Fibroblast of skin of back (primary cell): ENCODE measurements around the gene UIMC1.
A peak's percentile ranks its signal among the peaks of the same experiment; 100 is the strongest.
"Not testable (repeated sequence)": the region's sequence is repeated elsewhere in the genome, so short reads cannot be mapped to it uniquely, and the experiment has no call there.

ENCODE experiments used
- DNase-seq: peaks from one replicate; pipeline ENCODE4 v3.0.0-alpha.2; 2013

Gene UIMC1

DNA sequence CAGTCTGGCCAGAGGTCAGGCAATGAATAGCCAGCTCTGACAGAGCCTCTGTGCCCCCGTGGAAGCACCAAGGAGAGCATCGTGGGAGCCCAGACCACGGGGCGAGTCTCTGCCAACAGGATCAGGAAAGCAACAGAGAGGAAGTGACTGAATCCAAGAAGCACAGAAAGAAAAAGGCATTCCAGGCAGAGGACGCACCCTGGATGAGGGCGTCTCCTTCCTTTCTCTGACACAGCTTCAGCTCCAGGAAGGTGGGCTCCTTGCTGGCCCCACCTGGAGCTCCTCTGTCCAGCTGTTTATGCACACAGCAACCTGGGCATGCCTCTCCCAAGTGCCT, 124.0 kb downstream of the UIMC1 start:
- DNase-seq = no peak

DNA sequence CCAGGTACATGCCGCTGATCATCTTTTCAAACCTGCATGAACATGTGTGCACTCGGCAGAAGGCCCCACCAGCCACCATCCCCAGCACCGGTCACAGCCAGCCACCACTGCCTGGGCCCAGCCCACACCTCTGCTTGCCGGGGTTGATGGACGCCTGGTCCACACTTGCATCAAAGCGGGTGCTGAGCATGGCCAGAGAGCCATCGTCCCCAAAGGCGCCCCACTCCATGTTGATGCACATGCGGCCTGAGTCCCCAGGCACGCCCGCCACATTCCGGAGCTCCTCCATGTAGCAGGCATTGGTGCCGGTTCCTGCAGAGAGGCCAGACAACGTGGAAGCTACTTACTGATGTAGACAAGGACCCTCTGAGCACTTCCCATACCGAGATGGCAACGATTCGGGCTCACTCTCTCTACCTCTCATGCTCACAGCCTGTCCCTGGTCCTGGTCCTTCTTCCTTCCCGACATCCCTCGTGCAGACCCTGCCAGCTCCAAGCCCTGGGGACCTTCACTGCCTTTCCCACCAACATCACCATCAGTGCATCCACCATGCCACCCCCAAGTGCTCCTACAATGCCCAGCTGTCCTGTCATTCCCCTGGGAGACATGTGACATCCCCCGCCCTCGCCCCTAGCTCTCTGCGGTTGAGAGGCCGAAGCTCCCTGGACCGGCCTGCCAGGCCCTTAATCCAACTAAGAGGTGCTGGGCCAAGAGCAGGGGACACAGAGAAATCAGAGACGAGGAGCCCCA, 124.6 kb downstream of the UIMC1 start:
- DNase-seq = no peak

DNA sequence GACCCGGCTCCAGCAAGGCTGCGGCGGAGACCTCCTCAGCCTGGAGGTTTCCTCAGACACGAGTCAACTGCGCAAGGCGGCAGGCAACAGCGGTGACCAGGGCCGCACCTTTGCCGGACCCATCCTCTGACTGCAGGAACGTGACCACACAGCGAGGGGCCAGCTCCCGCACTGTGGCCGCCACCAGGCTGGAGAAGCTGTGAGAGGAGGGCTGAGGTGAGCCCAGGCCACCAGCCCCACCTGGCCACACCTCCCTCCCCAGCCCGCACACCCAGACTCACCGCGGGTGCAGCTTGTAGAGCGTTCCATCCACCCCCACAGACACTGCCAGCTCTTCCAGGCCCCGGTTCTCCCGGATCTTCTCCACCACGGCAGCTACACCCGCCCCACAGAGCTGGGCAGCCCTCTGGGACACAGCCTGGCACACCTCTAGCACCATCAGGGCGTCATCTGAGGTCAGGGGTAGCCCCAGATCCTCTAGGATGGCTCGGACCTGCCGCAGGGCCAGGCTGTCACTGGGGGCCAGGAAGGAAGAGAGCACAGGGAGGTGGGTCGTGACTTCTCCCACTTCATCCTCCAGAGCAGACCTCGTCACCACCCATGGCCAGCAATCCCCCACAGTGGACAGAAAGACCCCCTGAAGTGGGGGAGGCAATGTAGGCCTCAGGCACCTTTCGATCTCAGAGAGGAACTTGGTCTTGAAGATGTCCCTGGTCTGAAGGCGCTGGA, 125.4 kb downstream of the UIMC1 start:
- no peak for DNase-seq

DNA sequence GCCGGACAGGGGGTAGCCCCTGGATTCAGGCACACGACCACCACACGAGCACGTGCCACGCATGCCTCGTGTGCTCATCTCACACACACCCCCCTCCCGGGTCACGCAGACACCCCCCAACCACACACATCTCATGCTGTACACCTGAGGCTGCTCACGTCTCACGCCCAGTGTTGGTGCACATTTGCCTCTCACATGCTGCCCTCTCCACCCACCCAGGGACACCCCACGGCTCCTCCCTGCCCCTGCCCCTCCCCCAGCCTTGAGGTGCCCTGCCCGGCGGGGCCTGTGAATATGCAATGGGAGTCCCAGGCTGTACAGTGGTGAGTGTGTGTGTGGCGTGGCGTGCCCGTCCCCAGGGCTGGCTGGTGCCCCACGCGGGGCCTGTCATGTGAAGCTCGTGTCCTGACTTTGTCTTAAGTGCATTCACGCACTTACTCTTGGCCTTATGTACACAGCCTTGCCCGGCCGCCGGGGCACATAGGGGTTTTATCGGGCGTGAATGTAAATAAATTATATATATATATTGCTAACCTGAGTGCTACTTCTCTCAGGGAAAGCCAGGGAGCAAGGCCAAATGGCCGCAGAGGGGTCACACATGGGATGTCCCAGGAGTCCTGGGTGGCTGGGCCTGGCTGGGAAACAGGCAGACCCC, 126.1 kb downstream of the UIMC1 start:
- DNase-seq = no peak

DNA sequence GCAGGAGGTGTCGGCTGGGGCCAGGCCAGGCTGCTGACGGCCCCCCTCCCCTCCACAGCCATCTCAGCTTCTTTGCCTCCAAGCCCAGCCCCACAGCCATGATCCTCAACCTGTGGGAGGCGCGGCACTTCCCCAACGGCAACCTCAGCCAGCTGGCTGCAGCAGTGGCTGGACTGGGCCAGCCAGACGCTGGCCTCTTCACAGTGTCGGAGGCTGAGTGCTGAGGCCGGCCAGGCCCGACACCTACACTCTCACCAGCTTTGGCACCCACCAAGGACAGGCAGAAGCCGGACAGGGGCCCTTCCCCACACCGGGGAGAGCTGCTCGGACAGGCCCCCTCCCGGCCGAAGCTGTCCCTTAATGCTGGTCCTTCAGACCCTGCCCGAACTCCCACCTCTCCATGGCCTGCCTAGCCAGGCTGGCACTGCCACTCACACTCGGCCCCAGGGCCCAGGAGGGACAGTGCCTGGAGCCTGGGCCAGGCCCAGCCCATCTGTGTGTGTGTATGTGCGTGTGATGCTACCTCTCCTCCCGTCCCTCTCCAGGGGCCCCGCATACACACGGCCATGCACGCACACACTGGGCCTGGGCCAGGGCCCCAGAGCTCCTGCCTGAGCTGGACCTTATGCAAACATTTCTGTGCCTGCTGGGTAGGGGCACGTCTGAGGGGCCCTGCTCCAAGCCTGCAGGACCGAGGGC, 126.8 kb downstream of the UIMC1 start:
- DNase-seq = no peak

DNA sequence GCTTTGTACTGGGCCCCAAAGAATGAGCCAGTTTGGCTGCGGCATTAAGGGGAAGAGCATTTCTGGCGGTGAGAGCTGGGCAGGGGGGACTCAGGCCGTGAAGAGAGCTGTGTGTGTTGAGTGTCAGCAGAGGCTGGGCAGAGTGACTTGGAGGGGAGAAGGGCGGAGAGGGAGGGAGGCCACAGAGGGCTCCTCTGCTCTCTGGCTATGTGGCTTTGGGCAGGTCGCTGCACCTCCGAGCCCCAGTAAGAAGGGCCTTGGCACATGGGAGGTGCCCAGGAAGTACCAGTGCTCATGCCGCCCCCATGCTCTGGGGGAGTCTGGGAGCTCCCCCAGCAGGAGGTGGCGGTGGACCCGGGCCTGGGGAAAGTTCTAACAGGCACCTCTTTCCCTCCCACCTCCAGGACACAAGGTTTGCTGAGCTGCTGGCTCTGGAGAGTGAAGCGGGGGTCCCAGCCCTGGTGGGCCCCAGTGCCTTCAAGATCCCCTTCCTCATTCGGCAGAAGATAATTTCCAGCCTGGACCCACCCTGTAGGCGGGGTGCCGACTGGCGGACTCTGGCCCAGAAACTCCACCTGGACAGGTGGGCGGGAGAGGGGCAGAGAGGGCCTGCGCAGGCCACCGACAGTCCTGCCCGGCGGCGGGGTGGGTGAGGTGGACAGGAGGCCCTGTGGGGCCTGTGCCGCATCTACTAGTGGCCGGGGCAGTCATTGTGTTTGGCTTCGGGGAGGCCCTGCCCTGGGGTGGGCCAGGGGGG, 127.5 kb downstream of the UIMC1 start:
- DNase-seq = no peak

DNA sequence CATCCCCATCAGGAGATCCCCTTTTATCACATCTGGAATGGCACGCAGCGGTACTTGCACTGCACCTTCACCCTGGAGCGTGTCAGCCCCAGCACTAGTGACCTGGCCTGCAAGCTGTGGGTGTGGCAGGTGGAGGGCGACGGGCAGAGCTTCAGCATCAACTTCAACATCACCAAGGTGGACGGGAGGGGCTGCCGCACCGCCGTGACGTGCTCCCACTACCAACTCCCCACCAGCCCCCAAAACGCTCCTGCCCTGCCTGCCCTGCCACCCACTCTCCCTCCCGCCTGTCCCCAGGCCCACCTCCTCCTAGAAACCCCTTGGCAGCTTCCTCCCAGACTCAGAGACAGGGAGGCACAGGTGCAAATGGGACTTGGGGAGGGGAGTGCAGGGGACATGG, 128.1 kb downstream of the UIMC1 start:
- DNase-seq = no peak

DNA sequence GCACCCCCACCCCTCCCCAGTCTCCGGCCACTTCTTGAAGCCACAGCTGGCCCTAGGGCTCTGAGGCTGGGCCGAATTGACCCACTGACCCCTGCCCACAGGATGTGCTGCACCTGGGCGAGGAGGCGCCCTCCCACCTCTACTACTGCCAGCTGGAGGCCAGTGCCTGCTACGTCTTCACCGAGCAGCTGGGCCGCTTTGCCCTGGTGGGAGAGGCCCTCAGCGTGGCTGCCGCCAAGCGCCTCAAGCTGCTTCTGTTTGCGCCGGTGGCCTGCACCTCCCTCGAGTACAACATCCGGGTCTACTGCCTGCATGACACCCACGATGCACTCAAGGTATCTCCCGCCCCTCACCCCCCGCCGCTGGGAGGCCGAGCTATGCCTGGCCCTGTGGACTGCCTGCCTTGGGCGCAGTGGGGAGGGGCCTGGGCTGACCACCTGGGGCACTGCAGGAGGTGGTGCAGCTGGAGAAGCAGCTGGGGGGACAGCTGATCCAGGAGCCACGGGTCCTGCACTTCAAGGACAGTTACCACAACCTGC, 128.7 kb downstream of the UIMC1 start:
- no peak for DNase-seq

DNA sequence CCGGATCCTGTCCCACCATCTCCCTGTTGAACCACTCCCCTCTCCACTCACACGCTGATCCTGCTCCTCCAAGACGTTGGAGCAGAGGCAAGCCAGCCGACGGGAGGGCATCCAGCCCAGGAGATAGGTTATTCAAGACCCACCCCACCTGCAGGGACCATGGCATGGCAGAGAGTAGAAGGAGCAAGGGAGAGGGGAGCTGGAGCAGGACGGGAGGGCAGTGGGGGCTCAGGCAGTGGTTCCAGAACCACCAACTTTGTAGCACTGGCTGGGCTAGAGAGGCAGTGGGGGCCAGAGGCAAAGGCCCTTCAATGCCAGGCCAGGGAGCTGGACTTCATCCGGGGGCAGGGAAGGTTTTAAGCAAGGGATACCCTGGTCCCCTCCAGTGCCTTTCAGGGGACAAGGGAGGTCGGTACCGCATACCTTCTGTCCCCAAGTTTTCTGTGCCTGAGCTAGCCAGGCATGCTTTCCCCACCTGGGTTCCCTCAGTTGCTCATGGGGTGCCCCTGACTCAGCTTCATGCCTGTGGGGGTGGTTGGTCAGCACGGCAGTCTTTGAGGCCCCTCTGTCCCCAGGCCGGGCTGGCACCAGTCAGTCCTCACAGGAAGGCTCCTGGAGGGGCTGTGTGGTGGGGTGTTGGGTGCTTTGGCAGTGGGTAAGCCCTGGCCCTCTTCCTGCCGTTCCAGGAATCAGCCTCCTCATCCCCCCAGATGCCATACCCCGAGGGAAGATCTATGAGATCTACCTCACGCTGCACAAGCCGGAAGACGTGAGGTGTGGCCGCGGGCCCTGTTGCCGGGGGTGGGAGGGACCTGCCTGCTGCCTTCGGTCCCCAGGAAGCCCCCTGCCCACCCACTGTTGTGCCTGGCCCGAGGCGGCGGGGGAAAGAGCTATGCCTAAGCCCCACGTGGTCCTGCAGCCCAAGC, 129.8 kb downstream of the UIMC1 start:
- DNase-seq = no peak

DNA sequence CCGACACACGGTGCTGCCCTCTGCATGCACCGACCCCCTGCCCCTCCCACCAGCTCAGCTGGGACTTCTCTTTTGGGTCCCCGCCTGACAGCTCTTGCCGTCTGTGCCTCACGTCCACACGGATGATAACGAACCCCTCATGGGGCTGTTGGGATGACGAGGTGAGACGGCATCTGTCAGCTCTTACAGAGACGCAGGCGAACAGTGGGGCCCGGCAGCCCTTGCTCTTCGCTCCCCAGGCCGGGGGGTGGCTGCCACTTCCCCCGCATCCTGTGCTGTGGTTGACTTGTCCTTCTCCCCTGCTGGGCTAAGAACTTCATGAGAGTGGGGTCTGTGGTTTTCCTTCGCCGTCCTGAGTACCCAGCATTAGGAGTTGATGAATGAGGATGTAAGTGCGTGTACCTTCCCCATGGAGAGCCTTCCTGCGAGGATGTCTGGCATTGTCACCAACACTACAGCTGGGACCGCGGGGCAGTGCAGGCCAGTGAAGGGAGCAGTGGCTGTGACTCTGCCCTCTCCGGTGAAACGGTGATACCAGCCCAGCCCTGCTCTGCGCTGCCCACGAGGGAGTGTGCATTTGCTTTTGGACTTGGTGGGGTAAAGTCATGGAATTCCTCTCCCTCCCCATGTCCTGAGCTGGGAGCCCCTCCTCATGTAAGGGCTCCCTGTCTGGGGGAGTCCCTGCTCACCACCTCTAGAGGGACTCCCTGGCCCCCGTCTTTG, 130.6 kb downstream of the UIMC1 start:
- DNase-seq = no peak

DNA sequence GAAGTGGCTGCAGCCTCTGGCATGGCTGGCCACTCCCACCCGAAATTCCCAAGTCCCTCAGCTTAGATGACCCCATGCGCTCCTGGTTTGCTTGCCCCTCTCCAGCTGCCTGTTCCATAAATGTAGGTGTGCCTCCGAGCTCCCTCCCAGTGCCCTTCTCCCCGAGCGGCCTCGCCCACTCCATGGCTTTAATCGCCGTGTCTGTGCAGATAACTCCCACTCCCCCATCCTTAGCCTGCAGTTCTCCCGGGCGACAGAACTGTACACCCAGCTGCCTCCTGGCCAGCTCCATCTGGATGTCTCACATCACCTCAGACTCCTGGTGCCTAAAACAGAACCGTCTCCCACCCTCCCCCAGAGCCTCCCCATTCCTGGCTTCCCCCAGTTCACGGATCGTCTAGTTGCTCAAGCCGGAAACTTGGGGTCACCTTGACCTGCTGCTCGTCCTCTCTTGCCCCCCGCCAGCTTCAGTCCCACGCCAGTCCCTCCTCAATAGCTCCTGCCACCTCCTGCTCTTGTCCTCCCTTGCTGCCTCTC, 131.5 kb downstream of the UIMC1 start:
- DNase-seq = no peak

DNA sequence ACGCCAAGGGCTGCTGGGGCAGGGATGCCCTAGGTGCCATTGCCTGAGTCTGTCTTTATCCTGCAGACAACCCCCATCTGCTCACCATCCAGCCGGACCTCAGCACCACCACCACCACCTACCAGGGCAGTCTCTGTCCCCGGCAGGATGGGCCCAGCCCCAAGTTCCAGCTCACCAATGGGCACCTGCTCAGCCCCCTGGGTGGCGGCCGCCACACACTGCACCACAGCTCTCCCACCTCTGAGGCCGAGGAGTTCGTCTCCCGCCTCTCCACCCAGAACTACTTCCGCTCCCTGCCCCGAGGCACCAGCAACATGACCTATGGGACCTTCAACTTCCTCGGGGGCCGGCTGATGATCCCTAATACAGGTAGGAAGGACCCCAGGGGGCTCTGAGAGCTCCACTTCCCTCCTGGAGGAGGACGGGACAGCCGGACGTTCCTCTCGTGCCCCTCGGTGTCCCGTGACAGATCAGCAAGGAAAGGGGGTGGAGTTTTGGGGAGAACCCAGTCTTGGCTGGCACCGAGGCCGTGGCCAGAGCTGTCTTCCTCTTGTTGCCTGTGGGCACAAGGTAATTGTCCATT, 132.3 kb downstream of the UIMC1 start:
- no peak for DNase-seq

DNA sequence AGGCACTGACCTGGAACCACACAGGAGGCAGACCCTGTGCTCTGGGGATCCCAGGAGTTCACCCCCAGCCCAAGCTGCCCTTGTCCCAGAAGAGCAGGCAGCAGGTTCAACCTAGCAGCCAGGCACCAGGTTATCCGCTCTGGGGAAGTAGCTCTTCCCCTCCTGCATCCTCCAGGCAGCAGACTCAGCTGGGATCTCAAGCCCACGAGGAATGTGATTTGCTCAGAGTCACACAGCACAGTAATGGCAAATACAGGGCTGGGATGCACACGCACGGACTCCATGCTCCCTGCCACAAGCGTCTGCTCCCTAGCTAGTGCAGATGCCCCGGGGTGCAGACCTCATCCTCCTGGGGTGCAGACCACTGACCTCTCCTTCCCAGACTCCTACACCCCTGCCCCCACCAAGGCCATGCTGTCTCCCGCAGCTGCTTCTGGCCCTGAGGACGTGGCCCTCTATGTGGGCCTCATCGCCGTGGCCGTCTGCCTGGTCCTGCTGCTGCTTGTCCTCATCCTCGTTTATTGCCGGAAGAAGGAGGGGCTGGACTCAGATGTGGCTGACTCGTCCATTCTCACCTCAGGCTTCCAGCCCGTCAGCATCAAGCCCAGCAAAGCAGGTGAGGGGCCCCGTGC, 132.9 kb downstream of the UIMC1 start:
- no peak for DNase-seq

DNA sequence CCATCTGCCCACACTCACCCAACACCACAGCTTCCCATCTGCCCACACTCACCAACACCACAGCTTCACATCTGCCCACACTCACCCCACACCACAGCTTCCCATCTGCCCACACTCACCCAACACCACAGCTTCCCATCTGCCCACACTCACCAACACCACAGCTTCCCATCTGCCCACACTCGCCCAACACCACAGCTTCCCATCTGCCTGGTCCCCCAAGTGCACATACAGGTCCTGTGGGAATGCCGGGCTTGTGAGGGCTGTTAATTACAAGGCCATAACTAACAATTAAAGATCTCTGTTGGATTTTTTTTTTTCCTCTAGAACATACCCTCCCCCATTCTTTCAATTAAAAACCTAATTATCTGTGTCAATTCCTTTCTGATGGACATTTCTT, 133.6 kb downstream of the UIMC1 start:
- DNase-seq = not testable (repeated sequence)

DNA sequence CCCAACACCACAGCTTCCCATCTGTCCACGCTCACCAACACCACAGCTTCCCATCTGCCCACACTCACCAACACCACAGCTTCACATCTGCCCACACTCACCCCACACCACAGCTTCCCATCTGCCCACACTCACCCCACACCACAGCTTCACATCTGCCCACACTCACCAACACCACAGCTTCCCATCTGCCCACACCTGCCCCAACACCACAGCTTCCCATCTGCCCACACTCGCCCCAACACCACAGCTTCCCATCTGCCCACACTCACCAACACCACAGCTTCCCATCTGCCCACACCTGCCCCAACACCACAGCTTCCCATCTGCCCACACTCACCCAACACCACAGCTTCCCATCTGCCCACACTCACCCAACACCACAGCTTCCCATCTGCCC, 134.0 kb downstream of the UIMC1 start:
- DNase-seq = not testable (repeated sequence)

DNA sequence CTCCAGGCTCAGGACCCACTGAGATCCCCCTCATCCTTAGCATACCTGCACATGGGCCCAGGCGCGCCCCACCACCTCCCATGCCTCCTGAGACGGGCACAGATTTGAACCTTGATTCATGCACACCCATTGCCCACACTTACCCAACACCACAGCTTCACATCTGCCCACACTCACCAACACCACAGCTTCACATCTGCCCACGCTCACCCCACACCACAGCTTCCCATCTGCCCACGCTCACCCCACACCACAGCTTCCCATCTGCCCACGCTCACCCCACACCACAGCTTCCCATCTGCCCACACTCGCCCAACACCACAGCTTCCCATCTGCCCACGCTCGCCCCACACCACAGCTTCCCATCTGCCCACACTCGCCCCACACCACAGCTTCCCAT, 135.9 kb downstream of the UIMC1 start:
- not testable (repeated sequence) for DNase-seq

DNA sequence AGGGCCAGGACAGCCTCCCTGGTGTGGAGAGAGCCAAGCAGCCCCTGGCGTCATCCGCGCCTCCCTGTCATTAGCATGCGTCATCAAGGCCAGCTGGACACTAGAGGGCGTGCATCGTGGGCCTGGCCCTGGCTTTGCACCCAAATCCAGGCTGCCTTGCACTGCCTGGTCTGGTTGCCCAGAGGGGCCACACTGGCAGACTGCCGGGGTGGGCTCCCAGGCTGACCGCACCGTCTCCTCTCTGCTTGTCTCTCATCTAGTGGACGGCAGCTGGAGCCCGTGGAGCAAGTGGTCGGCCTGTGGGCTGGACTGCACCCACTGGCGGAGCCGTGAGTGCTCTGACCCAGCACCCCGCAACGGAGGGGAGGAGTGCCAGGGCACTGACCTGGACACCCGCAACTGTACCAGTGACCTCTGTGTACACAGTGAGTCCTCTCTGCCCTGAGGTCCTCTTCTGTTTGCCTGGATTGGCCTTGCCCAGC, 136.4 kb downstream of the UIMC1 start:
- peak; percentile 43 for DNase-seq

DNA sequence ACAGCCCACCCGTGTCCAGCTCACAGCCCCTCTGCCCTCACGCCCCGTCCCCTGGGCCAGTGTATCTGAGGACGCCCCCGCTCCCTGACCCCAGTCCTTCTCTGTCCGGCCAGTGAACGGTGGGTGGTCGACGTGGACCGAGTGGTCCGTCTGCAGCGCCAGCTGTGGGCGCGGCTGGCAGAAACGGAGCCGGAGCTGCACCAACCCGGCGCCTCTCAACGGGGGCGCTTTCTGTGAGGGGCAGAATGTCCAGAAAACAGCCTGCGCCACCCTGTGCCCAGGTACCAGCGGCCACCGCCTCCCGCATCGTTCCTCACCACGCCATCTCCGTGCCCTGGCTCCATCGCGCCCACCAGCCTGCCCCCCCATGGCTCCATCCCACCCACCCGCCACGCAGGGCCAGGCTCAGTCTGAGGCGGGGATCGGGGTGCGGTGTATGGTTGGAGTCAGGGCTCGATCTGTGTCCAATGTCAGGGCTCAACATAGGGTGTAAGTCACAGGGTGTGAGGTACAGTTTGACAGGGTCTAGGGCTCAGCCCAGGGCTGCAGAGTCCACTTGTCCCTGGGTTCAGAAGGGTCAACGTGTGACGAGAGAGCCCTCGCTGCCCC, 137.0 kb downstream of the UIMC1 start:
- no peak for DNase-seq

DNA sequence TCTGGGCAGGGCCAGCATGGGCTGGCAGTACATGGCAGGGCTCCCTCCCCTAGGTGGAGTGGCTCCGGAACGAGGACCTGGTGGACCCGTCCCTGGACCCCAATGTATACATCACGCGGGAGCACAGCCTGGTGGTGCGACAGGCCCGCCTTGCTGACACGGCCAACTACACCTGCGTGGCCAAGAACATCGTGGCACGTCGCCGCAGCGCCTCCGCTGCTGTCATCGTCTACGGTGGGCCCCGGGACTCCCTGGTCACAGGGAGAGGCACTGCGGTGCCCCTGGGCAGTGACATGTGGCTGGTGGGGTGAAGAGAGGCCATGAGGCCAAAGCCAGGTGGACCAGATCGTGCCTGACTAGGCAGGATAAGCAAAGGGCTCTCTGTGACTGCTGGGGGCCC, 137.8 kb downstream of the UIMC1 start:
- DNase-seq = no peak
